Liver (tissue), 3 donors: ENCODE measurements around the gene INSC.

Source experiments
- CTCF ChIP-seq: fragments of 150-350 bp; IDR thresholded peaks from 2 replicates; pipeline ENCODE4 v1.5.1; 2017; ENCODE audit warnings: improper control_type of control experiment, low read depth, low read length; ENCODE audit not compliant: missing input control
- JUND ChIP-seq, 2 donors: IDR thresholded peaks; 2 replicates each; pipeline ENCODE4 v1.6.1; 2016; ENCODE audit warnings: antibody characterized with exemption in 2 of 2
- RAD21 ChIP-seq, 2 donors: IDR thresholded peaks; 2 replicates each; pipeline ENCODE4 v1.6.1; 2016; ENCODE audit warnings: antibody characterized with exemption in 2 of 2, mild to moderate bottlenecking in 2 of 2
- SP1 ChIP-seq: IDR thresholded peaks from 2 replicates; pipeline ENCODE4 v1.6.1; 2018; ENCODE audit warnings: antibody characterized with exemption, mild to moderate bottlenecking
- YY1 ChIP-seq: IDR thresholded peaks from 2 replicates; pipeline ENCODE4 v1.6.1; 2016; ENCODE audit warnings: antibody characterized with exemption, mild to moderate bottlenecking
- TF ChIP-seq, protein P1 (sequence below): IDR thresholded peaks from 2 replicates; pipeline ENCODE4 v1.6.1; 2016; ENCODE audit warnings: antibody characterized with exemption, mild to moderate bottlenecking
- TF ChIP-seq, protein P2 (sequence below): IDR thresholded peaks from 2 replicates; pipeline ENCODE4 v1.6.1; 2016; ENCODE audit warnings: antibody characterized with exemption
- donor health status: healthy.
- donor health status: healthy.

- TF ChIP-seq CTCF (no peak), RAD21 (IDR thresholded peaks at IDR 0.05) (no peak), JUND (IDR thresholded peaks at IDR 0.05) (no peak), SP1 (no peak), YY1 (no peak)
- TF ChIP-seq, protein P1, sequence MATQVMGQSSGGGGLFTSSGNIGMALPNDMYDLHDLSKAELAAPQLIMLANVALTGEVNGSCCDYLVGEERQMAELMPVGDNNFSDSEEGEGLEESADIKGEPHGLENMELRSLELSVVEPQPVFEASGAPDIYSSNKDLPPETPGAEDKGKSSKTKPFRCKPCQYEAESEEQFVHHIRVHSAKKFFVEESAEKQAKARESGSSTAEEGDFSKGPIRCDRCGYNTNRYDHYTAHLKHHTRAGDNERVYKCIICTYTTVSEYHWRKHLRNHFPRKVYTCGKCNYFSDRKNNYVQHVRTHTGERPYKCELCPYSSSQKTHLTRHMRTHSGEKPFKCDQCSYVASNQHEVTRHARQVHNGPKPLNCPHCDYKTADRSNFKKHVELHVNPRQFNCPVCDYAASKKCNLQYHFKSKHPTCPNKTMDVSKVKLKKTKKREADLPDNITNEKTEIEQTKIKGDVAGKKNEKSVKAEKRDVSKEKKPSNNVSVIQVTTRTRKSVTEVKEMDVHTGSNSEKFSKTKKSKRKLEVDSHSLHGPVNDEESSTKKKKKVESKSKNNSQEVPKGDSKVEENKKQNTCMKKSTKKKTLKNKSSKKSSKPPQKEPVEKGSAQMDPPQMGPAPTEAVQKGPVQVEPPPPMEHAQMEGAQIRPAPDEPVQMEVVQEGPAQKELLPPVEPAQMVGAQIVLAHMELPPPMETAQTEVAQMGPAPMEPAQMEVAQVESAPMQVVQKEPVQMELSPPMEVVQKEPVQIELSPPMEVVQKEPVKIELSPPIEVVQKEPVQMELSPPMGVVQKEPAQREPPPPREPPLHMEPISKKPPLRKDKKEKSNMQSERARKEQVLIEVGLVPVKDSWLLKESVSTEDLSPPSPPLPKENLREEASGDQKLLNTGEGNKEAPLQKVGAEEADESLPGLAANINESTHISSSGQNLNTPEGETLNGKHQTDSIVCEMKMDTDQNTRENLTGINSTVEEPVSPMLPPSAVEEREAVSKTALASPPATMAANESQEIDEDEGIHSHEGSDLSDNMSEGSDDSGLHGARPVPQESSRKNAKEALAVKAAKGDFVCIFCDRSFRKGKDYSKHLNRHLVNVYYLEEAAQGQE: no peak
- TF ChIP-seq, protein P2, sequence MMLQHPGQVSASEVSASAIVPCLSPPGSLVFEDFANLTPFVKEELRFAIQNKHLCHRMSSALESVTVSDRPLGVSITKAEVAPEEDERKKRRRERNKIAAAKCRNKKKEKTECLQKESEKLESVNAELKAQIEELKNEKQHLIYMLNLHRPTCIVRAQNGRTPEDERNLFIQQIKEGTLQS: no peak
Observed at GRCh38 chr11:15180212-15180792, 65.6 kb downstream of the INSC start.
